Measurements from ENCODE around the gene LRPAP1.
A peak's percentile ranks its signal among the peaks of the same experiment; 100 is the strongest.
"Not testable (repeated sequence)": the region's sequence is repeated elsewhere in the genome, so short reads cannot be mapped to it uniquely, and the experiment has no call there.

LRPAP1 gene

GRCh38 chr4:3531879-3532750 lies at the start of gene LRPAP1:
TSS of gene LRPAP1 (minus strand) at chr4:3532422. CDS start at chr4:3532412, 10 bp downstream.
- Mint-ChIP-seq H3K4me3 (peak within 1 kb of the TSS; percentile 99), H3K36me3 (peaks cover 3% of the 10 kb centered on the region), H3K4me1 (peaks cover 41% of the 10 kb centered on the region), H3K9me3 (peaks cover 5% of the 10 kb centered on the region), H3K27ac (peak within 1 kb of the TSS; percentile 97), H3K27me3 (peaks cover 4% of the 10 kb centered on the region)

GRCh38 chr4:3581334-3582090 lies 49.3 kb upstream of the LRPAP1 start:
- peaks cover 10% of the 10 kb centered on the region for H3K27me3 Mint-ChIP-seq
- H3K9me3 Mint-ChIP-seq, H3K4me3 Mint-ChIP-seq, H3K27ac Mint-ChIP-seq, H3K36me3 Mint-ChIP-seq, H3K4me1 Mint-ChIP-seq: not testable (repeated sequence)

DNA sequence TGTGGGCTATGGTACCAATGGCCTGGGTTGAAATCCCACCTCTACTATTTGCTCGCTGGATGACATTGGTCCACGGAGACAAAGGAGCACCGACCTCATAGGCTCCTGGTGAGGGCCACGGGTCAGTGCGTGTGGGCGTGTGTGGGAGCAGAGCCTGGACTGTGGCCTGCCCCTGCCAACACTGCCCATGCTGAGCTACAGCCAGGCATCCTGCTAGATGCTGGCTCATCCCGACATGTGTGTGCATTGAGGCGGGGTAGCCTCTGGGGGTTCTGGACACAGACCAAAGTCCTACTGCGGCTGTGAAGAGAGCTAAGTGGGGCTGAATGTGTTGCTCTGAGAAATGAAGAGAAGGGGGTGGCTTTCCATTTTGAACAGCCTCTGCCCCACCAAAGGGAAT lies 48.6 kb upstream of the LRPAP1 start:
- peaks cover 10% of the 10 kb centered on the region for H3K27me3 Mint-ChIP-seq
- not testable (repeated sequence) for H3K4me3 Mint-ChIP-seq, H3K9me3 Mint-ChIP-seq, H3K27ac Mint-ChIP-seq, H3K4me1 Mint-ChIP-seq, H3K36me3 Mint-ChIP-seq

GRCh38 chr4:3578527-3579144 lies 46.4 kb upstream of the LRPAP1 start:
- not testable (repeated sequence) for H3K27ac Mint-ChIP-seq, H3K36me3 Mint-ChIP-seq, H3K27me3 Mint-ChIP-seq, H3K4me1 Mint-ChIP-seq, H3K9me3 Mint-ChIP-seq, H3K4me3 Mint-ChIP-seq

GRCh38 chr4:3578052-3578451 lies 45.8 kb upstream of the LRPAP1 start:
- H3K9me3 Mint-ChIP-seq, H3K27ac Mint-ChIP-seq, H3K4me1 Mint-ChIP-seq, H3K36me3 Mint-ChIP-seq, H3K4me3 Mint-ChIP-seq, H3K27me3 Mint-ChIP-seq: not testable (repeated sequence)

DNA sequence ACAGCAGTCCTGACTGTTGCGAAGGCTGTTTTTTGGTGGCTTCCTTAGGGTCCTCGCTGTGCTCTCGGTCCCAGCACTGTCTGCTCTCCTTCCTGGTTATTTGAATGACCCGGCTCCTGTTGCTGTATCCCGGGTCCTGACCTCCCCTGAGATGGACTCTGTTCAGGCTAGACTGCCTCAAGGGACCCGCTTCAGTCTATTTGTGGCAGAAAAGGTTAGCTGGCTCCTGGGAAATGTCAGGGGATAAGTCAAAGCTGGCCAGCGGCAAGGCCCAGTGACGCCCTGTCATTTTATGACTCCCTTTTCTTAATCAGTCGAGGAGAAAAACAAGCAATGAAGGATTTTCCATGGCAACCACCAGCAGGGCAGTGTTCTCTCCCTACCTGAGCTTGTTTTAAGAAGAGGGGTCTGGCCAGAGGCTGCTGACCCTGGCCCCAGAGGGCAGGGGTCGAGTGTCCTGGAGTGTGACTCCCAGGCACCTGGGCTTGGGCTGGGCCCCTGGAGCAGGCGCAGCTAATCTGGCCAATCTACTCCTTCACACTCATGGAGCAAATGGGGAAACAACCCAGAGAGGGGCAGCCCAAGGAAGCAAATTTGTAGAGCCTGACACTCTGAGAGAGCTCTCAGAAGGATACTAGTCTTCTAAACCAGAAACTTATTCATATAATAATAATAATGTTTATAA lies 45.1 kb upstream of the LRPAP1 start:
- not testable (repeated sequence) for H3K27me3 Mint-ChIP-seq, H3K9me3 Mint-ChIP-seq, H3K36me3 Mint-ChIP-seq, H3K27ac Mint-ChIP-seq, H3K4me1 Mint-ChIP-seq, H3K4me3 Mint-ChIP-seq

DNA sequence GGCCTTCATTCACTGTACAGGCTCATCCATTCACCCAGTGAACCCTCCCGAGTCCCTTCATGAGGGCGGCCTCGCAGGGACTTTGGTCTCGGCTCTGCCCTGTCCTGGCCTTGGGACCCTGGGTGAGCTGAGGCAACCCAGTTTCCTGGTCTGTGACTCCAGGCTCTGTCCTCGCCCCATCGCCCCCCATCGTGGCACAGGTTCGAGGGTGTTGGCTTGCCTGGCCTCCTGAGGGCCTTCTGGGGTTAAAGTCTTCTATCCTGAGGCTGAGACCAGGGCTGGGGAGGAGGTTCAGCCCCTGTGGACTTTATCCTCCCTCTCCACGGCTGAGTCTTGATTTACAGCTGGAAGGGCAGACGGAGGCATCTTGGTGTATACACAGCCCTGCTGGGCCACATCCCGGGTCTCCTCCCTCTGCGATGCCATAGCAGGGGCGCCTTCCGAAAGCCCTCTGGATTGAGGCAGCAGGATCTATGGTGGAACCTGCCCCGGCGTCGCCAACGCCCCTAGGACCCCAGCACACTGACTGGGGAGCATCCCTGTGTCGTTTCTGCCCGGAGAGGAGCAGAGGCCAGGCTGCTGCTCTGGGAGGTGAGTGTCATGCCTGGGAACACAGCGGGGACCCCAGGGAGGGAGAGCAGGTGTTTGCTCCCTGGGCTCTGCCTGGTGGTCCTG lies 44.4 kb upstream of the LRPAP1 start:
- not testable (repeated sequence) for H3K4me3 Mint-ChIP-seq, H3K27me3 Mint-ChIP-seq, H3K9me3 Mint-ChIP-seq, H3K27ac Mint-ChIP-seq, H3K36me3 Mint-ChIP-seq, H3K4me1 Mint-ChIP-seq

DNA sequence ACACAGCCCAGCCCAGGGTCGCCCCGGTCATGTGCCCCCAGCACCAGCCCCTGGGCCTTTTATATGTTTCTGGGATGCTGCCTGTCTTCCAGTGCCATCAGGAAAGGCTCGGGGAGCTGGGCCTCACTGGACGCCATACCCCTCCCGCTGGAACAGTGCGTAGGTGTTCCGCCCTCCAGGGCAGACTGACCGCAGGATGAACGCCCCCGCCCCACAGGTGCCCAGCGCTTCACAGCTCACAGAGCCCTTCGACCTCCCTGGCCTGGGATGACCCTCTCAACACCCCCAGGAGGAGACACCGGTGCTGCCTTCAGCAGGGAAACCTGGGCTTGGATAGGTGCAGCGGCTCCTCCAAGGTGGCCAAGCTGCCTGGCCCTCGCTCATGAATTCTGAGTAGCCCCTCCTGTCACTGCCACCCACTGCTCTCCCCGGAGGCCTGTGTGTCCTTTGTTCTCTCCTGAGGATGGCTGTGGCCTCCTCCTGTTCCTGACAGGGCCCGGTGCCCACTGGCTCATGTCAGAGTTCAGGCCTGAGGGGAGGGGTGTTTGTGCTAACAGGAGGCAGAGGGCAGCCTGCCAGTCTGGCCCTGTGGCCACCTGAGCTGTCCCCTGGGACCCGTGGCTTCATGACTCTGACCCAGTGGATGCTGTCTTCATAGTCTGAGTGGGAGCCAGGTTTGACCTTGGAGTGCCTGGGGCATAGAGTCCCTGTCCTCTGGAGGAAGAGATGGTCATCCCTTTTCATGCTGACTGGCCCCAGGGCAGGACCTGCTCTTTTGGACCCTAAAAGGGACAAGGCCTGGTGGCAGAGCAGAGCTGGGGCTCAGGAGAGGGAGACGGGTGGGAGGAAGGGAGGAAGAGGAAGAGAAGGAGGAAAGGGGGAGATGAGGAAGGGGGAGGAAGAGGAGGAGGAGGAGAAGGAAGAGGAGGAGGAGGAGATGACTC lies 43.5 kb upstream of the LRPAP1 start:
- not testable (repeated sequence) for H3K9me3 Mint-ChIP-seq, H3K4me1 Mint-ChIP-seq, H3K4me3 Mint-ChIP-seq, H3K36me3 Mint-ChIP-seq, H3K27me3 Mint-ChIP-seq, H3K27ac Mint-ChIP-seq

GRCh38 chr4:3574865-3575264 lies 42.6 kb upstream of the LRPAP1 start:
- not testable (repeated sequence) for H3K36me3 Mint-ChIP-seq, H3K27ac Mint-ChIP-seq, H3K4me3 Mint-ChIP-seq, H3K27me3 Mint-ChIP-seq, H3K4me1 Mint-ChIP-seq, H3K9me3 Mint-ChIP-seq

GRCh38 chr4:3574346-3574745 lies 42.1 kb upstream of the LRPAP1 start:
- not testable (repeated sequence) for H3K36me3 Mint-ChIP-seq, H3K4me3 Mint-ChIP-seq, H3K4me1 Mint-ChIP-seq, H3K9me3 Mint-ChIP-seq, H3K27me3 Mint-ChIP-seq, H3K27ac Mint-ChIP-seq

DNA sequence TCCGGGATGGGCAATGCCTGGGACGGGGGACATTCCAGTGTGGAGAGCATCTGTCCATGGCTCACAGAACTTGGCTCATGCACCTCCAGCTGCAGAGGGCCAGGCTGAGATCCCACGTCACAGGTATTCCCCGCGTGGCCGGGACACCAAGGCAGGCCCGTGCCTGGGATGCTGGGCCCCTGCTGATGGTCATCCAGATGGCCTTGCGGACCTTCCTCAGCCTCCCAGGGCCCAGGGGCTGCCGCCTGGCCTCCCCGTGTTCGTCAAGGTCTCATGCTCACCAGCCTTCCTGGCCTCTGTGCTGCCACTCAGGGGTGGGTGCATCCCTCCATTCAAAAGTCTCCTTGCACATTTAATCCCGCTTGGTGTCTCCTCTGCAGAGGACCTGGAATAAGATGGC lies 40.9 kb upstream of the LRPAP1 start:
- H3K4me3 Mint-ChIP-seq = no peak overlapping the region
- no peaks in the 10 kb centered on the region for H3K27me3 Mint-ChIP-seq
- H3K27ac Mint-ChIP-seq = no peak overlapping the region
- H3K9me3 Mint-ChIP-seq = no peaks in the 10 kb centered on the region
- no peaks in the 10 kb centered on the region for H3K4me1 Mint-ChIP-seq
- H3K36me3 Mint-ChIP-seq = no peaks in the 10 kb centered on the region

DNA sequence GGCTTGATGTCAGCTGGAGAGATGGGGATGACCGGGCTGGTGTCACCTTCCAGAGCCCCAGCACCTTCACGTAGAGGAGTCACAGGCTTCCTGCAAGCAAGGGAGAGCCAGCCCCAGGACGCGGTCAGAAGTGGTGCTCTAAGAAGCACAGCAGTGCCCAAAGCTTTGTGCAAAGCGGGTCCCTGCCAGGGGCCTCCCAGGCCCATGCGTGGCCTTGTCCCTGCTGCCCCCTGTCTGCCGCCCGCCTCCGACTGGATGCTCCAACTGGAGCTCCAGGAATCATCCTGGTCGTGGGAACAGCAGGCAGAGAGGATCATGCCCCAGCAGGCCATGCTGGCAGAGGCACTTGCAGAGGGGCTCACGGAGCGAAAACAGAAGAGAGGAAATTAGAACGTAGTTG lies 40.1 kb upstream of the LRPAP1 start:
- H3K36me3 Mint-ChIP-seq = no peaks in the 10 kb centered on the region
- H3K4me1 Mint-ChIP-seq = no peaks in the 10 kb centered on the region
- no peak overlapping the region for H3K4me3 Mint-ChIP-seq
- H3K27ac Mint-ChIP-seq = no peak overlapping the region
- H3K27me3 Mint-ChIP-seq = no peaks in the 10 kb centered on the region
- no peaks in the 10 kb centered on the region for H3K9me3 Mint-ChIP-seq

DNA sequence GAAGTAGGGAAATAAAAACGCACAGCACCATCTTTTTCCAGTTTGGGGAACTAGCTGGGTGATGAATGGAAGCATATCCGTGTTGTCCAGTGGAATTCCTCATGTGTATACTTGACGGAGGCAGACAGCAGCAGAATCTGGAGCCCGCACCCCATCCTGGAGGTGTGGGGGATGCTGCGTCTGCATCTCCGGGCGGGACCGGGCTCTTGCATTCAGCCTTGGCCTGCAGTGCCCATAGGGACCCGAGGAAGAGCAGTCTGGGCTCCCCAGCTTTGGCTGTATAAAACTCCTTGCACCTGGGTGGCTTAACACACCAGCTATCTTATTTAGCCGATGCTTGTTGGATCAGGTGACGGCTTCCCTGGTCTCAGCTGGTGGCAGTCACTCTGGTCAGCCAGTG lies 39.7 kb upstream of the LRPAP1 start:
- H3K27me3 Mint-ChIP-seq = no peaks in the 10 kb centered on the region

DNA sequence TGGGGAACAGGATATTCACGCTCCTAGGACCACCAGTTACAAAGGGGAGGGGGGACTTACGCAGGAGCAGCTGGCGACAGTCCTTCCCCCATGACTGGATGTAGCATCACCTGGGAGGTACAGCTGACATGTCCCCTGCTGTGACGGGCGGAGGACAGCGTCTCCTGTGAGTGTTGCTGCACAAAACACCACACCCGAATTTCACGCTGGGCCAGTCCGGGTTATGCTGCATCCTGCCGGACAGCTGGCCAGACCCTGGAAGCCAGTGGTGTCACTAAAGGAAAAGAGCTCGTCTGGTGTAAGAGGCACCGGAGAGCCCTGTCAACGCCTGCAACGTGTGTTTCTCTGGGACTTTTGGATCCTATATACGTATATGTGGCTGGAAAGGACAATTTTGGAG lies 38.7 kb upstream of the LRPAP1 start:
- H3K9me3 Mint-ChIP-seq, H3K4me1 Mint-ChIP-seq, H3K36me3 Mint-ChIP-seq, H3K4me3 Mint-ChIP-seq, H3K27me3 Mint-ChIP-seq, H3K27ac Mint-ChIP-seq: not testable (repeated sequence)

More for the DNA sequence above, 39.7 kb upstream of the LRPAP1 start:
- no peaks in the 10 kb centered on the region for H3K9me3 Mint-ChIP-seq
- H3K36me3 Mint-ChIP-seq = no peaks in the 10 kb centered on the region
- no peak overlapping the region for H3K4me3 Mint-ChIP-seq
- no peak overlapping the region for H3K27ac Mint-ChIP-seq
- H3K4me1 Mint-ChIP-seq = no peaks in the 10 kb centered on the region

DNA sequence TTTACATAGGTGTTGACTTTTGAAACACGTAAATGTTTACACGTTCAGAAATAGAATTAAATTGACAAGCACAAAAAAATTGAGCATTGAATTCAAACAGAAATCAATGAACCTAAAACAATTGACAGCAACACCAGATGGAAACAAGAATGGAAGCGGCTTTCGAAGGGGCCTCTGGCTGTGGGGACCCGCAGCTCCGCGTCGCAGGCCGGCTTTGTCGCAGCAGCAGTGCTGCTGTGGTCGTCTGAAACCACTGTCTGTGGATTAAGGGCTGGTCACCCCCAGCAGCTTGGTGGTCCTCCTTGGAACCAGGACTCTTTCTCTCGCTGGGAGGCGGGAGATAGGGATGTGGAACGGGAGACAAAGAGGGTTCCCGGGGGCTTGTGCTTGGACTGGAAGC lies 37.4 kb upstream of the LRPAP1 start:
- H3K9me3 Mint-ChIP-seq, H3K27ac Mint-ChIP-seq, H3K4me3 Mint-ChIP-seq, H3K27me3 Mint-ChIP-seq, H3K4me1 Mint-ChIP-seq, H3K36me3 Mint-ChIP-seq: not testable (repeated sequence)
